ENCODE results near the gene FXYD3.

The FXYD3 gene

DNA sequence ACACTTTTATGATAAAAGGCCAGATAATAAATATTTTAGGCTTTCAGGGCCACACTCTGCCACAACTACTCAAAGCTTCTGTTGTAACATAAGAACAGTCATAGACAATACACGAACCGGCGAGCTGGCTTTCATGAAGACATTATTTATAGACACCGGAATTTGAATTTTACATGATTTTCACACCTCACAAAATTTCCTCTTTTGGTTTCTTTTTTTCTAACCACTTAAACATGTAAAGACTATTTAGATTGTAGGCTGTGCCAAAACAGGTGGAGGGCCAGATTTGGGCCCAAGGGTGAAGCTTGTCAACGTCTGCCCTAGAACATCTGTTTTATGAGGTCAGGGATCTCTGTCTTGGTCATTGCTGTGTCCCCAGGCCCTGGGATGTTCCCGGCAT, 29.7 kb upstream of the FXYD3 start:
- Histone ChIP-seq H3K36me3 (ENCODE audit: control insufficient read depth in 4 of 4, insufficient read depth in 4 of 4, low read length in 3 of 4) (no peaks in the 10 kb centered on the region), H3K27ac (ENCODE audit: insufficient read depth in 1 of 2, low read depth in 1 of 2, low read length in 2 of 2, poor library complexity in 1 of 2, severe bottlenecking in 2 of 2) (no peak overlapping the region), H3K27me3 (replicated peaks in 2 of 5; ENCODE audit: control insufficient read depth in 4 of 5, insufficient read depth in 5 of 5, low read length in 4 of 5) (peaks cover 0 to 2% (median 0%) of the 10 kb centered on the region in 5 experiments), H3K4me3 (ENCODE audit: control insufficient read depth in 1 of 7, extremely low read depth in 1 of 7, insufficient read depth in 4 of 7, low read depth in 2 of 7, low read length in 6 of 7) (no peak overlapping the region), H3K9me3 (ENCODE audit: control extremely low read depth in 1 of 5, control insufficient read depth in 4 of 5, insufficient read depth in 2 of 5, low read depth in 1 of 5, low read length in 4 of 5) (no peaks in the 10 kb centered on the region), H3K4me1 (ENCODE audit: control extremely low read depth in 1 of 4, control insufficient read depth in 4 of 4, insufficient read depth in 4 of 4, low read length in 3 of 4) (peaks cover 0 to 12% (median 7%) of the 10 kb centered on the region in 4 experiments)
- CTCF ChIA-PET: interaction anchor here (0.6 to 2.5 kb wide), 10 partner anchors 13 to 38 kb away, joined by 3 to 11 read pairs (median 4); no protein-coding TSS in a partner anchor
- WGBS (ENCODE audit: insufficient coverage): 56% methylated on average over 5 of the region's 6 CpGs
- DNase-seq: peak in 1 of 3 donors; percentile 13
- POLR2A ChIA-PET: no interaction called here

DNA sequence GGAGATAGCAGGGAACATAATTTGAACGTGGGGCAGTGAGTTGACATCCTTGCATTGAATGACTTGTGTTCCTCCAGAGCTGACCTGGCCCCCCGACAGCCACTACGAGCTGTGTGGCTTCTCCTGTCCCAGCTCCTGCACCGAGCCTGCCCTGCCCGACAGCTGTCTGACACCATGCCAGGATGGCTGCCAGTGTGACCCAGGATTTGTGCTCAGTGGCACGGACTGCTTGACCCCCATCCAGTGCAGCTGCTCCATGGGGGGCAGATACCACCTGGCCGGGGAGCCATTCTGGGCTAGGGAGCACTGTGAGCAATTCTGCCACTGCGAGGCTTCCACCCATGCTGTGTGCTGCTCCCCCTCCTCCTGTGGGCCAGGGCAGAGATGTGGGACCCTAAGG, 29.2 kb upstream of the FXYD3 start:
- H3K9me3 ChIP-seq (ENCODE audit: control extremely low read depth in 1 of 5, control insufficient read depth in 4 of 5, insufficient read depth in 2 of 5, low read depth in 1 of 5, low read length in 4 of 5): no peaks in the 10 kb centered on the region
- DNase-seq: no peak
- H3K36me3 ChIP-seq (ENCODE audit: control insufficient read depth in 4 of 4, insufficient read depth in 4 of 4, low read length in 3 of 4): no peaks in the 10 kb centered on the region
- POLR2A ChIA-PET: no interaction called here
- H3K27me3 ChIP-seq (replicated peaks in 2 of 5; ENCODE audit: control insufficient read depth in 4 of 5, insufficient read depth in 5 of 5, low read length in 4 of 5): peaks cover 0 to 2% (median 0%) of the 10 kb centered on the region in 5 experiments
- H3K4me3 ChIP-seq (ENCODE audit: control insufficient read depth in 1 of 7, extremely low read depth in 1 of 7, insufficient read depth in 4 of 7, low read depth in 2 of 7, low read length in 6 of 7): no peak overlapping the region
- WGBS (ENCODE audit: insufficient coverage): 90% methylated on average over 8 of the region's 8 CpGs
- CTCF ChIA-PET: interaction anchor here (0.8 to 2.5 kb wide), 10 partner anchors 12 to 38 kb away, joined by 3 to 11 read pairs (median 3); no protein-coding TSS in a partner anchor
- H3K4me1 ChIP-seq (ENCODE audit: control extremely low read depth in 1 of 4, control insufficient read depth in 4 of 4, insufficient read depth in 4 of 4, low read length in 3 of 4): peaks cover 0 to 13% (median 8%) of the 10 kb centered on the region in 4 experiments
- no peak overlapping the region for H3K27ac ChIP-seq (ENCODE audit: insufficient read depth in 1 of 2, low read depth in 1 of 2, low read length in 2 of 2, poor library complexity in 1 of 2, severe bottlenecking in 2 of 2)

DNA sequence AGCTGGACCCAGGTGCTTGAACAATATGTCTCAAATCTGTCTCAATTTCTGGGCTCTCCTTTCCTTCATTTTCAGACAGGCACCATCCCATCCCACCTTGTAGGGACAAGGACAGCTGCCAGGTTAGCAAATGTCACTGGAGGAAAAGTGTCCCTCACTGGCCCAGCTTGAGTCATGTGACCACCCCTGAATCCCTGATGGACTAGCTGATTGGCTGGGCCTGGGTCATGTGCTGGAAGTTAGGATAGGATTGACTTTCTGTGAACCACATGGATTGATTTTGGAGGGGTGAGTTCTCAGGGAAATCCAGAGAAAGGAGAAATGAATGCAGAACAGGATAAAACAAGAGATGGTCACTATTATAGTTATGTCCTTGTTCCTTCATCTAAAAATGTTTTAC, 28.2 kb upstream of the FXYD3 start:
- no peak for DNase-seq
- H3K4me3 ChIP-seq (ENCODE audit: control insufficient read depth in 1 of 7, extremely low read depth in 1 of 7, insufficient read depth in 4 of 7, low read depth in 2 of 7, low read length in 6 of 7): no peak overlapping the region

DNA sequence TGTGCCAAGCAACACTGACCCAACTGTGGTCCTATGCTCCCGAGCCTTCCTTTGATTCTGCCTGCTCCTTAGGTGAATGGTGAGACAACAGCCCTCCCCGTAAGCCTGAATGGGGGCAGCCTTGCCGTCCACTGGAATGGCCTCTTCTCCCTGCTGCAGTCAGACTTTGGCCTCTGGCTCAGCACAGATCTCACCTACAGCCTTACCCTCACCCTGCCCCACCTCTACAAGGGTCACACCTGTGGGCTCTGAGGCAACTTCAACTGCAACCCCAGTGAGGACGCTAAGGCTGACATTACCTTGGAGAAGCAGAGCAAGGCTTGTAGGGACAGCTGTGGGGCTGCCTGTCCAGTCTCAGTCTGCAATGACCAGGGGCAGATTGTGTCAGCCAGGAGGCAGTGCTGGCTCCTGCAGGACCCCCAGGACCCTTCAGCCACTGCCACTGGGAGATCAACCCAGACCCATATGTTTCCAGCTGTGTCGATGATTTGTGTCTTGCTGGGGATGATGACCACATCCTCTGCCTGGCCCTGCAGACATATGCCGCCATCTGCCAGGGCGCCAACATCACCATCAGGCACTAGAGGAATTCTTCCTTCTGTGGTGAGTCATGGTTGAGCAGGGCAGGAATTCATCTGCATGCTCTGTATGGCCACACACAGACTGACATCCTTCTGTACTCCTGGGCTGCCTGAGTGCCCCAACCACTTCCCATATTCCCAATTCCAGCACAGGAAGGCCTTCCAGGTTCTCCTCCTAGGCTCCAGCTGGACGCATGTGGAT, 27.3 kb upstream of the FXYD3 start:
- 60% methylated on average over 4 of the region's 8 CpGs for WGBS (ENCODE audit: insufficient coverage)
- H3K9me3 ChIP-seq (ENCODE audit: control extremely low read depth in 1 of 5, control insufficient read depth in 4 of 5, insufficient read depth in 2 of 5, low read depth in 1 of 5, low read length in 4 of 5): no peaks in the 10 kb centered on the region
- H3K27ac ChIP-seq (ENCODE audit: insufficient read depth in 1 of 2, low read depth in 1 of 2, low read length in 2 of 2, poor library complexity in 1 of 2, severe bottlenecking in 2 of 2): no peak overlapping the region
- peak; percentile 17 to 84 (median 74) for DNase-seq
- H3K4me1 ChIP-seq (ENCODE audit: control extremely low read depth in 1 of 4, control insufficient read depth in 4 of 4, insufficient read depth in 4 of 4, low read length in 3 of 4): peaks cover 0 to 13% (median 8%) of the 10 kb centered on the region in 4 experiments
- CTCF ChIA-PET: interaction anchor here (1.0 to 1.2 kb wide), 3 partner anchors 17 to 33 kb away, joined by 3 read pairs; no protein-coding TSS in a partner anchor
- POLR2A ChIA-PET: no interaction called here
- H3K36me3 ChIP-seq (ENCODE audit: control insufficient read depth in 4 of 4, insufficient read depth in 4 of 4, low read length in 3 of 4): no peaks in the 10 kb centered on the region
- no peak overlapping the region for H3K4me3 ChIP-seq (ENCODE audit: control insufficient read depth in 1 of 7, extremely low read depth in 1 of 7, insufficient read depth in 4 of 7, low read depth in 2 of 7, low read length in 6 of 7)
- peaks cover 0 to 2% (median 0%) of the 10 kb centered on the region in 5 experiments for H3K27me3 ChIP-seq (replicated peaks in 2 of 5; ENCODE audit: control insufficient read depth in 4 of 5, insufficient read depth in 5 of 5, low read length in 4 of 5)

More for the DNA sequence above, 28.2 kb upstream of the FXYD3 start:
- H3K9me3 ChIP-seq (ENCODE audit: control extremely low read depth in 1 of 5, control insufficient read depth in 4 of 5, insufficient read depth in 2 of 5, low read depth in 1 of 5, low read length in 4 of 5): no peaks in the 10 kb centered on the region
- POLR2A ChIA-PET: no interaction called here
- H3K36me3 ChIP-seq (ENCODE audit: control insufficient read depth in 4 of 4, insufficient read depth in 4 of 4, low read length in 3 of 4): no peaks in the 10 kb centered on the region
- H3K27me3 ChIP-seq (replicated peaks in 2 of 5; ENCODE audit: control insufficient read depth in 4 of 5, insufficient read depth in 5 of 5, low read length in 4 of 5): peaks cover 0 to 2% (median 0%) of the 10 kb centered on the region in 5 experiments
- no peak overlapping the region for H3K27ac ChIP-seq (ENCODE audit: insufficient read depth in 1 of 2, low read depth in 1 of 2, low read length in 2 of 2, poor library complexity in 1 of 2, severe bottlenecking in 2 of 2)
- peaks cover 0 to 13% (median 8%) of the 10 kb centered on the region in 4 experiments for H3K4me1 ChIP-seq (ENCODE audit: control extremely low read depth in 1 of 4, control insufficient read depth in 4 of 4, insufficient read depth in 4 of 4, low read length in 3 of 4)
- CTCF ChIA-PET: interaction anchor here (0.9 to 2.5 kb wide), 7 partner anchors 15 to 195 kb away, joined by 3 to 11 read pairs (median 3); partner anchors contain the start of gene HAMP

DNA sequence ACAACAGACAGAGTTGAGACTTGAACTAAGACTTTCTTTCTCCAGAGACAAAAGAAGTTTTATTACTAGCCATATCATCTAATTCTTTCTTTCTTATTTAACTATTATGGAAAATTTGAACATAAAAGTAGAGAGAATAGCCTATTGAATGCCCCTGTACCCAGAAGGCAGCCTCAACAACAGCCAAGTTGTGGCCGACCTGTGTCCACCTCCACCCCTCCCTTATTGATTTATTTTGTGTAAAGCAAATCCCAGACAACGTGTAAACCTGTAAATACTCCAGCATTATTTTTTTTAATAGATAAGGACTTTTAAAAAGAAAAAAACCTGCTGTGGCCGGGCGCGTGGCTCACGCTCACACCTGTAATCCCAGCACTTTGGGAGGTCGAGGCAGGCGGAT, 26.1 kb upstream of the FXYD3 start:
- CTCF ChIA-PET: interaction anchor here (0.7 to 2.7 kb wide), 6 partner anchors 10 to 46 kb away, joined by 3 to 14 read pairs (median 8); partner anchors contain the start of gene FXYD3
- Histone ChIP-seq H3K36me3 (ENCODE audit: control insufficient read depth in 4 of 4, insufficient read depth in 4 of 4, low read length in 3 of 4) (no peaks in the 10 kb centered on the region), H3K4me3 (ENCODE audit: control insufficient read depth in 1 of 7, extremely low read depth in 1 of 7, insufficient read depth in 4 of 7, low read depth in 2 of 7, low read length in 6 of 7) (no peak overlapping the region), H3K4me1 (ENCODE audit: control extremely low read depth in 1 of 4, control insufficient read depth in 4 of 4, insufficient read depth in 4 of 4, low read length in 3 of 4) (peaks cover 0 to 13% (median 8%) of the 10 kb centered on the region in 4 experiments), H3K9me3 (ENCODE audit: control extremely low read depth in 1 of 5, control insufficient read depth in 4 of 5, insufficient read depth in 2 of 5, low read depth in 1 of 5, low read length in 4 of 5) (no peaks in the 10 kb centered on the region), H3K27ac (ENCODE audit: insufficient read depth in 1 of 2, low read depth in 1 of 2, low read length in 2 of 2, poor library complexity in 1 of 2, severe bottlenecking in 2 of 2) (no peak overlapping the region), H3K27me3 (replicated peaks in 2 of 5; ENCODE audit: control insufficient read depth in 4 of 5, insufficient read depth in 5 of 5, low read length in 4 of 5) (peaks cover 0 to 2% (median 0%) of the 10 kb centered on the region in 5 experiments)
- DNase-seq: no peak
- POLR2A ChIA-PET: no interaction called here
- no CpG with 5 or more reads among the region's 8 CpGs for WGBS (ENCODE audit: insufficient coverage)

DNA sequence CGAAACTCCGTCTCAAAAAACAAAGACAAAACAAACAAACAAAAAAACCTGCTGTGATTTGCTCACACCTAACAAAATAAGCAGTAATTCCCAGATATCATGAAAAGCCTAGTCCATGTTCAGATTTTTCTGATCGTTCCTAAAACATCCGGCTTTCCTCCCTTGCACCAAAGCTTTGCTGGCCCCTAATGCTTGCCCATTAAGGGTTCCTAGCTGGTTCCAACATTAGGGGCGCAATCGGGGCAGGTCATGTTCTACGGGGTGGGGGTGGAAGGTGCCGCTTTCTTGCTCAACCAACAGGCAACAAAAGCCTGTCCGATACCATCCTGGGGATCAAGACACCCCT, 25.5 kb upstream of the FXYD3 start:
- peaks cover 0 to 13% (median 8%) of the 10 kb centered on the region in 4 experiments for H3K4me1 ChIP-seq (ENCODE audit: control extremely low read depth in 1 of 4, control insufficient read depth in 4 of 4, insufficient read depth in 4 of 4, low read length in 3 of 4)
- peaks cover 0 to 2% (median 0%) of the 10 kb centered on the region in 5 experiments for H3K27me3 ChIP-seq (replicated peaks in 2 of 5; ENCODE audit: control insufficient read depth in 4 of 5, insufficient read depth in 5 of 5, low read length in 4 of 5)
- H3K4me3 ChIP-seq (ENCODE audit: control insufficient read depth in 1 of 7, extremely low read depth in 1 of 7, insufficient read depth in 4 of 7, low read depth in 2 of 7, low read length in 6 of 7): peak overlapping the region in 1 of 7 experiments; percentile 17
- 20% methylated on average over 1 of the region's 9 CpGs for WGBS (ENCODE audit: insufficient coverage)
- no peaks in the 10 kb centered on the region for H3K36me3 ChIP-seq (ENCODE audit: control insufficient read depth in 4 of 4, insufficient read depth in 4 of 4, low read length in 3 of 4)
- no peak overlapping the region for H3K27ac ChIP-seq (ENCODE audit: insufficient read depth in 1 of 2, low read depth in 1 of 2, low read length in 2 of 2, poor library complexity in 1 of 2, severe bottlenecking in 2 of 2)
- CTCF ChIA-PET: interaction anchor here (0.6 to 2.7 kb wide), 8 partner anchors 10 to 72 kb away, joined by 3 to 14 read pairs (median 4); partner anchors contain the start of gene FXYD3
- POLR2A ChIA-PET: no interaction called here
- DNase-seq: no peak
- no peaks in the 10 kb centered on the region for H3K9me3 ChIP-seq (ENCODE audit: control extremely low read depth in 1 of 5, control insufficient read depth in 4 of 5, insufficient read depth in 2 of 5, low read depth in 1 of 5, low read length in 4 of 5)
